SK-N-SH (cell line): ENCODE results near the gene SORL1. TPM values are rescaled to one million over a fixed set of nuclear protein-coding genes. Genes with fewer than 3 reads are reported as not detected.

Source experiments
- CTCF ChIA-PET: fragments of 300-600, 350-600 bp; formaldehyde crosslinking; extraction: SDS; loops from one replicate; lab custom pipeline; 2021; lab: Yijun Ruan, JAX
- POLR2A ChIA-PET: fragments of 350-600 bp; sonication (Branson Sonifier 250); formaldehyde crosslinking; extraction: SDS; loops from one replicate; lab custom pipeline; 2020; ENCODE audit warnings: antibody characterized with exemption, inconsistent platforms; lab: Yijun Ruan, JAX
- DNase-seq: peaks from one replicate; pipeline ENCODE4 v3.0.0; 2012
- H2AFZ ChIP-seq: fragments of 200-600 bp; sonication (generic); 2 replicates; pipeline ENCODE4 v1.8.1; 2016; ENCODE audit warnings: antibody characterized with exemption, mild to moderate bottlenecking, low read depth
- H3F3A ChIP-seq: fragments of 200-600 bp; sonication (generic); replicated peaks from 2 replicates; pipeline ENCODE3; 2016; ENCODE audit warnings: antibody characterized with exemption, mild to moderate bottlenecking; ENCODE audit not compliant: insufficient read depth
- H3K27ac ChIP-seq, 2 experiments: fragments of 200-500 bp in 1 of 2; fragments of 200-600 bp in 1 of 2; sonication (Bioruptor generic) in 1 of 2; sonication (generic), shearing (Covaris generic) in 1 of 2; 2 replicates each; pipeline versions ENCODE4 v1.5.1 to v1.6.1; 2014 to 2016; ENCODE audit warnings: low read depth in 2 of 2, inconsistent platforms in 1 of 2, low read length in 1 of 2, mild to moderate bottlenecking in 1 of 2, mixed read lengths in 1 of 2
- H3K27me3 ChIP-seq: fragments of 200-600 bp; sonication (generic), shearing (Covaris generic); 2 replicates; pipeline ENCODE4 v1.6.1; 2016; ENCODE audit warnings: mixed run types; ENCODE audit not compliant: insufficient read depth
- H3K36me3 ChIP-seq, 2 experiments: fragments of 200-500 bp in 1 of 2; fragments of 200-600 bp in 1 of 2; sonication (Bioruptor generic) in 1 of 2; sonication (generic) in 1 of 2; replicated peaks in 1 of 2; 2 replicates each; pipeline versions ENCODE3 to v1.5.1; 2014 to 2016; ENCODE audit warnings: low read length in 1 of 2, mild to moderate bottlenecking in 1 of 2; ENCODE audit not compliant: insufficient read depth in 2 of 2, control insufficient read depth in 1 of 2
- H3K4me1 ChIP-seq, 2 experiments: fragments of 200-500 bp in 1 of 2; fragments of 200-600 bp in 1 of 2; sonication (Bioruptor generic) in 1 of 2; sonication (generic), shearing (Covaris generic) in 1 of 2; 2 replicates each; pipeline versions ENCODE4 v1.5.1 to v1.6.1; 2014 to 2016; ENCODE audit warnings: low read depth in 1 of 2, low read length in 1 of 2, mixed run types in 1 of 2; ENCODE audit not compliant: insufficient read depth in 2 of 2, control insufficient read depth in 1 of 2
- H3K4me2 ChIP-seq: fragments of 200-600 bp; sonication (generic), shearing (Covaris generic); 2 replicates; pipeline ENCODE4 v1.6.1; 2017; ENCODE audit warnings: mixed run types
- H3K4me3 ChIP-seq, 2 experiments: fragments of 200-500 bp in 1 of 2; fragments of 200-600 bp in 1 of 2; sonication (Bioruptor generic) in 1 of 2; sonication (generic), shearing (Covaris generic) in 1 of 2; 2 replicates each; pipeline versions ENCODE4 v1.5.1 to v1.8.1; 2014 to 2016; ENCODE audit warnings: low read depth in 2 of 2, inconsistent platforms in 1 of 2, low read length in 1 of 2, mild to moderate bottlenecking in 1 of 2, mixed read lengths in 1 of 2, moderate library complexity in 1 of 2
- H3K79me2 ChIP-seq: fragments of 200-600 bp; sonication (generic); 2 replicates; pipeline ENCODE4 v1.8.1; 2017; ENCODE audit warnings: mild to moderate bottlenecking; ENCODE audit not compliant: insufficient read depth
- H3K9ac ChIP-seq: fragments of 200-600 bp; sonication (generic); 2 replicates; pipeline ENCODE4 v1.6.1; 2017; ENCODE audit warnings: mixed run types
- H3K9me2 ChIP-seq: fragments of 200-600 bp; sonication (generic); 2 replicates; pipeline ENCODE4 v1.6.1; 2017; ENCODE audit warnings: mixed run types
- H3K9me3 ChIP-seq: fragments of 200-600 bp; sonication (generic); 2 replicates; pipeline ENCODE4 v1.6.1; 2017; ENCODE audit warnings: mixed run types, mild to moderate bottlenecking, moderate library complexity
- H4K20me1 ChIP-seq: fragments of 200-600 bp; sonication (generic); 2 replicates; pipeline ENCODE4 v1.6.1; 2017; ENCODE audit warnings: mild to moderate bottlenecking, mixed run types; ENCODE audit not compliant: insufficient read depth
- CTCF ChIP-seq: fragments of 200-600 bp; sonication (generic); IDR thresholded peaks from 2 replicates; pipeline ENCODE4 v1.6.1; 2017; ENCODE audit warnings: antibody characterized with exemption, mild to moderate bottlenecking, moderate library complexity
- FOSL2 ChIP-seq: IDR thresholded peaks from 2 replicates; pipeline ENCODE4 v1.4.0; 2012; ENCODE audit warnings: low read depth, mild to moderate bottlenecking, moderate library complexity, borderline replicate concordance
- NFIC ChIP-seq: IDR thresholded peaks from 2 replicates; pipeline ENCODE4 v1.4.0; 2012; ENCODE audit warnings: borderline replicate concordance
- REST ChIP-seq: IDR thresholded peaks from 2 replicates; pipeline ENCODE4 v1.6.1; 2012; ENCODE audit warnings: mild to moderate bottlenecking, low read depth, low read length, moderate library complexity
- RFX5 ChIP-seq: IDR thresholded peaks from 2 replicates; pipeline ENCODE4 v1.6.1; 2012; ENCODE audit warnings: mild to moderate bottlenecking, improper control_type of control experiment, low read length
- SIN3A ChIP-seq: IDR thresholded peaks from 2 replicates; pipeline ENCODE4 v1.6.1; 2012; ENCODE audit warnings: low read depth, mild to moderate bottlenecking, low read length, moderate library complexity, borderline replicate concordance
- SMC3 ChIP-seq: IDR thresholded peaks from 2 replicates; pipeline ENCODE4 v1.6.1; 2012; ENCODE audit warnings: low read depth, low read length, improper control_type of control experiment
- USF2 ChIP-seq: fragments of 150-350 bp; IDR thresholded peaks from 2 replicates; pipeline ENCODE4 v1.6.1; 2017; ENCODE audit warnings: antibody characterized with exemption, low read length, low read depth, borderline replicate concordance
- YY1 ChIP-seq: IDR thresholded peaks from 2 replicates; pipeline ENCODE4 v1.4.0; 2012; ENCODE audit warnings: low read depth, mild to moderate bottlenecking
- WGBS: methylation state at CpG from one replicate; pipeline ENCODE4 v1.1.6; 2017; ENCODE audit warnings: low lambda C conversion rate; 5-methylcytosine and 5-hydroxymethylcytosine counted together
- polyA plus RNA-seq, 3 experiments: library from polyadenylated mRNA; depleted of rRNA; stranded (reverse); fragments of >200 nt; gene quantifications; 2 replicates each; pipeline ENCODE4 v1.2.3, GENCODE V29; 2012

The SORL1 gene
- polyA plus RNA-seq, 1 of the 3 experiments (the other 2 are of a cell fraction) = 7.1 TPM

GRCh38 chr11:121625777-121626506 lies 173.8 kb downstream of the SORL1 start:
- Histone ChIP-seq H3K79me2 (no peaks in the 10 kb centered on the region), H3K9me2 (no peaks in the 10 kb centered on the region), H3K4me1 (peaks cover 0 to 13% of the 10 kb centered on the region in 2 experiments; a peak in 2 of 4 replicates), H3K27ac (no peak overlapping the region), H3K4me3 (no peak overlapping the region), H4K20me1 (no peaks in the 10 kb centered on the region), H3F3A (peaks cover 7% of the 10 kb centered on the region), H3K9ac (no peak overlapping the region), H3K9me3 (no peaks in the 10 kb centered on the region), H3K4me2 (no peak overlapping the region), H2AFZ (no peak overlapping the region), H3K27me3 (no peaks in the 10 kb centered on the region), H3K36me3 (peaks cover 0 to 15% of the 10 kb centered on the region in 2 experiments)
- ChIA-PET CTCF (interaction anchor here (0.7 kb wide), 1 partner anchor 240 kb away, joined by 3 read pairs; no protein-coding TSS in a partner anchor), POLR2A (no interaction called here)
- no peak for TF ChIP-seq RFX5
- TF ChIP-seq SMC3 = no peak
- TF ChIP-seq YY1 = no peak
- DNase-seq = no peak
- 87% methylated on average over 7 of the region's 7 CpGs for WGBS

GRCh38 chr11:121626507-121626875 lies 174.4 kb downstream of the SORL1 start:
- no peak for DNase-seq
- Histone ChIP-seq H3K9ac (no peak overlapping the region), H3K4me3 (no peak overlapping the region), H3K9me3 (no peaks in the 10 kb centered on the region), H3F3A (peaks cover 7% of the 10 kb centered on the region), H2AFZ (no peak overlapping the region), H3K27me3 (no peaks in the 10 kb centered on the region), H3K4me1 (peaks cover 0 to 13% of the 10 kb centered on the region in 2 experiments; a peak in 2 of 4 replicates), H3K79me2 (no peaks in the 10 kb centered on the region), H3K4me2 (no peak overlapping the region), H3K27ac (no peak overlapping the region), H4K20me1 (no peaks in the 10 kb centered on the region), H3K36me3 (peaks cover 0 to 14% of the 10 kb centered on the region in 2 experiments), H3K9me2 (no peaks in the 10 kb centered on the region)
- WGBS = 94% methylated on average over 3 of the region's 4 CpGs
- ChIA-PET POLR2A (no interaction called here), CTCF (interaction anchor here (0.7 to 0.8 kb wide), 2 partner anchors 44 to 240 kb away, joined by 3 read pairs; no protein-coding TSS in a partner anchor)
- no peak for TF ChIP-seq FOSL2
- no peak for TF ChIP-seq NFIC
- no peak for TF ChIP-seq SIN3A
- TF ChIP-seq REST = no peak
- TF ChIP-seq USF2 = no peak
- no peak for TF ChIP-seq CTCF
